SK-N-SH treated with all-trans-retinoic acid at 6 μM for 48 hours (cell line): ENCODE data around the gene KLHL20.

Experiments
- ARNTL ChIP-seq: fragments of 450-650 bp; formaldehyde crosslinking; IDR thresholded peaks from 2 replicates; pipeline ENCODE4 v1.5.0; 2020; ENCODE audit warnings: low read depth, mild to moderate bottlenecking, moderate library complexity, borderline replicate concordance
- TOX ChIP-seq: fragments of 250-450 bp; sonication (Bioruptor Pico); IDR thresholded peaks from 2 replicates; pipeline ENCODE4 v1.8.0; 2021; ENCODE audit warnings: mild to moderate bottlenecking, moderate library complexity, borderline replicate concordance
- ZC3H10 ChIP-seq: fragments of 250-450 bp; sonication (Bioruptor Pico); IDR thresholded peaks from 2 replicates; pipeline ENCODE4 v1.5.1; 2021; ENCODE audit warnings: mild to moderate bottlenecking, moderate library complexity
- ZFP30 ChIP-seq: fragments of 450-650 bp; formaldehyde crosslinking; IDR thresholded peaks from 2 replicates; pipeline ENCODE4 v1.5.0; 2022; ENCODE audit warnings: mild to moderate bottlenecking, moderate library complexity
- ZNF8 ChIP-seq: fragments of 450-650 bp; formaldehyde crosslinking; IDR thresholded peaks from 2 replicates; pipeline ENCODE4 v1.5.0; 2020; ENCODE audit warnings: mild to moderate bottlenecking, moderate library complexity
- TF ChIP-seq, protein P1 (sequence below): fragments of 250-450 bp; sonication (Bioruptor Pico); IDR thresholded peaks from 2 replicates; pipeline ENCODE4 v1.8.0; 2020; ENCODE audit warnings: mild to moderate bottlenecking, moderate library complexity, borderline replicate concordance

DNA sequence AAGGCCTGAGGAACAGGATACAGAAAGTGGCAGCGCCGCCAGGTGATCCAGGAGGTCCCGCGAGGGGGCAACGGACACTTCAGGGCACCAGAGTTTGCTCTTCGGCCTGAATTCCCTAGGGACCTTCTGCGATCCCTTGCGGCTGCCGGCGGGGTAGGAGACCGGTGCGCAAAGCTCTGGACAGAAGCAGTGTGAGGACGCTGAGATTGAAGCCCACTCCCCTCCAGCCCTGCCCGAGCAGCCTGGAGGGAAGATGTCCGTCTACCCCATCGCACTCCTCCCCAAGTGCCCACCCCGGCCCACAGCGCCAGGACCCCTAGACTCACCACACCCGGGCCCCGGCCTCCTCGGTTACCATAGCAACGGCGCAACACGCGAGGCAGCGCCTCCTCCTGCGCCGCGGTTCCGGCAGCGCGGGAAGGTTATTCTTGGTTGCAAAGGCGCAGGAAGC is 45.3 kb upstream of the KLHL20 start, which contains the start of gene ANKRD45:
- no peak for TF ChIP-seq ZFP30 (CRISPR knock-in tag)
- TF ChIP-seq ZC3H10 (CRISPR knock-in tag): no peak
- no peak for TF ChIP-seq ZNF8
- TF ChIP-seq, protein P1, sequence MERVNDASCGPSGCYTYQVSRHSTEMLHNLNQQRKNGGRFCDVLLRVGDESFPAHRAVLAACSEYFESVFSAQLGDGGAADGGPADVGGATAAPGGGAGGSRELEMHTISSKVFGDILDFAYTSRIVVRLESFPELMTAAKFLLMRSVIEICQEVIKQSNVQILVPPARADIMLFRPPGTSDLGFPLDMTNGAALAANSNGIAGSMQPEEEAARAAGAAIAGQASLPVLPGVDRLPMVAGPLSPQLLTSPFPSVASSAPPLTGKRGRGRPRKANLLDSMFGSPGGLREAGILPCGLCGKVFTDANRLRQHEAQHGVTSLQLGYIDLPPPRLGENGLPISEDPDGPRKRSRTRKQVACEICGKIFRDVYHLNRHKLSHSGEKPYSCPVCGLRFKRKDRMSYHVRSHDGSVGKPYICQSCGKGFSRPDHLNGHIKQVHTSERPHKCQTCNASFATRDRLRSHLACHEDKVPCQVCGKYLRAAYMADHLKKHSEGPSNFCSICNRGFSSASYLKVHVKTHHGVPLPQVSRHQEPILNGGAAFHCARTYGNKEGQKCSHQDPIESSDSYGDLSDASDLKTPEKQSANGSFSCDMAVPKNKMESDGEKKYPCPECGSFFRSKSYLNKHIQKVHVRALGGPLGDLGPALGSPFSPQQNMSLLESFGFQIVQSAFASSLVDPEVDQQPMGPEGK (CRISPR knock-in tag): no peak
- TF ChIP-seq ARNTL (CRISPR knock-in tag): no peak
- TF ChIP-seq TOX (CRISPR knock-in tag): no peak
